ENCODE results near the gene CYP19A1. TPM values are rescaled to one million over a fixed set of nuclear protein-coding genes. Genes with fewer than 3 reads are reported as not detected.

Gene CYP19A1
- total and polyA plus RNA-seq, 4 donors: 0.03 to 124 (median 0.50) TPM; not detected in 1

DNA sequence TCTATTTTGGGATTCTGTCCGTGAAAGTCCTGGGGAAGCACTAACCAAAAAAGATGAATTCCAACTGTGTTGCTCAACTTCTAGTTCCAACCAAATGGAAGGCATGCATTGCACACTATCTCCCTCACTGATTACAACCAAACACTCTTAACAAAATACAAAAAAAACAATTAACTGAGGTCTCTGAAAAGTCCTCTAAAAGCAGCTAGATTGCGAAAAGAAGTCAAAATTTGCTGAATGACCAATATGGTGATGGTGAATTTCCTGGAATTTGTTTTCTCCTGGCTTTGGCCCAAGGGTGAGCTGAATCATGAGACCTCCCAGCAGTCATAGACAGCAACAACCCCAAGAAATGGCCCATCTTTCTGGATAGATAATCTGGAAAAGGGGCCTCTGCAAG, 28.3 kb downstream of the CYP19A1 start:
- DNase-seq (ENCODE audit: low spot score): no peak

DNA sequence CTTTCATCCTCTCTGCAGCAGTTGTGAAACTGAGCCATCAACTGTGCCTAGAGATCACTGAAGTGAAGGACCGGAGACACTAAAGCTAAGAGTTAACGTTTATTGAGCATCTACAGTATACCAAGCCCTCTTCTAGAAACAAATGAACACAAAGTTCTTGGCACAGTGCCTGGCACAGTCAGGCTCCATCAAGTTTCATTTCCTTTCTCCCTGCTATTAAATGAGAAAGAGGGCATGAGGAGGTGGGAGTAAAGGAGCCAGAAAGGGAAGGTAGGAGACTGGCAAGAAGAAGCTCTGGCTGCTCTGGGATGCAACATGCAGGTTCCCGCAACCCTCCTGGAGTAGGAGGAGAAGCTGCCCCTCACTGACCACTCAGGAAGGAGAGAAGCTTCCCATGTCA, 30.6 kb downstream of the CYP19A1 start:
- Histone ChIP-seq H3K36me3 (ENCODE audit: control insufficient read depth in 4 of 4, insufficient read depth in 3 of 4, low read depth in 1 of 4, low read length in 3 of 4) (no peaks in the 10 kb centered on the region), H3K4me3 (ENCODE audit: low read depth in 1 of 3, low read length in 3 of 3) (no peak overlapping the region), H3K27ac (ENCODE audit: low read depth in 1 of 2, low read length in 2 of 2) (no peak overlapping the region), H3K9ac (ENCODE audit: low read depth in 1 of 2, low read length in 2 of 2) (no peak overlapping the region), H3K9me3 (ENCODE audit: control insufficient read depth in 4 of 4, low read length in 3 of 4) (no peaks in the 10 kb centered on the region), H3K4me1 (ENCODE audit: control insufficient read depth in 4 of 4, insufficient read depth in 4 of 4, low read length in 3 of 4) (no peaks in the 10 kb centered on the region), H3K27me3 (ENCODE audit: control insufficient read depth in 4 of 4, insufficient read depth in 4 of 4, low read length in 3 of 4) (no peaks in the 10 kb centered on the region)
- WGBS: 83% methylated on average over 3 of the region's 3 CpGs
- no peak for DNase-seq (ENCODE audit: low spot score)
- TF ChIP-seq, protein P1, sequence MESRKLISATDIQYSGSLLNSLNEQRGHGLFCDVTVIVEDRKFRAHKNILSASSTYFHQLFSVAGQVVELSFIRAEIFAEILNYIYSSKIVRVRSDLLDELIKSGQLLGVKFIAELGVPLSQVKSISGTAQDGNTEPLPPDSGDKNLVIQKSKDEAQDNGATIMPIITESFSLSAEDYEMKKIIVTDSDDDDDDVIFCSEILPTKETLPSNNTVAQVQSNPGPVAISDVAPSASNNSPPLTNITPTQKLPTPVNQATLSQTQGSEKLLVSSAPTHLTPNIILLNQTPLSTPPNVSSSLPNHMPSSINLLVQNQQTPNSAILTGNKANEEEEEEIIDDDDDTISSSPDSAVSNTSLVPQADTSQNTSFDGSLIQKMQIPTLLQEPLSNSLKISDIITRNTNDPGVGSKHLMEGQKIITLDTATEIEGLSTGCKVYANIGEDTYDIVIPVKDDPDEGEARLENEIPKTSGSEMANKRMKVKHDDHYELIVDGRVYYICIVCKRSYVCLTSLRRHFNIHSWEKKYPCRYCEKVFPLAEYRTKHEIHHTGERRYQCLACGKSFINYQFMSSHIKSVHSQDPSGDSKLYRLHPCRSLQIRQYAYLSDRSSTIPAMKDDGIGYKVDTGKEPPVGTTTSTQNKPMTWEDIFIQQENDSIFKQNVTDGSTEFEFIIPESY (IDR thresholded peaks at IDR 0.05): no peak
- TF ChIP-seq, protein P2, sequence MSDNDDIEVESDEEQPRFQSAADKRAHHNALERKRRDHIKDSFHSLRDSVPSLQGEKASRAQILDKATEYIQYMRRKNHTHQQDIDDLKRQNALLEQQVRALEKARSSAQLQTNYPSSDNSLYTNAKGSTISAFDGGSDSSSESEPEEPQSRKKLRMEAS (IDR thresholded peaks at IDR 0.05): no peak
- no peak for TF ChIP-seq GABPA (IDR thresholded peaks at IDR 0.05 in 1 of 2, conservative IDR thresholded peaks at IDR 0.05 in 1 of 2)
- TF ChIP-seq HNF4A (conservative IDR thresholded peaks at IDR 0.05): no peak
- no peak for TF ChIP-seq JUND (IDR thresholded peaks at IDR 0.05)
- TF ChIP-seq NR2F2 (IDR thresholded peaks at IDR 0.05): no peak
- TF ChIP-seq YY1 (IDR thresholded peaks at IDR 0.05): no peak
- no peak for TF ChIP-seq RXRA (IDR thresholded peaks at IDR 0.05)

More for the DNA sequence above, 28.3 kb downstream of the CYP19A1 start:
- Histone ChIP-seq H3K4me3 (ENCODE audit: low read depth in 1 of 3, low read length in 3 of 3) (no peak overlapping the region), H3K27ac (ENCODE audit: low read depth in 1 of 2, low read length in 2 of 2) (no peak overlapping the region), H3K9me3 (ENCODE audit: control insufficient read depth in 4 of 4, low read length in 3 of 4) (no peaks in the 10 kb centered on the region), H3K9ac (ENCODE audit: low read depth in 1 of 2, low read length in 2 of 2) (no peak overlapping the region), H3K36me3 (ENCODE audit: control insufficient read depth in 4 of 4, insufficient read depth in 3 of 4, low read depth in 1 of 4, low read length in 3 of 4) (no peaks in the 10 kb centered on the region), H3K27me3 (ENCODE audit: control insufficient read depth in 4 of 4, insufficient read depth in 4 of 4, low read length in 3 of 4) (no peaks in the 10 kb centered on the region), H3K4me1 (ENCODE audit: control insufficient read depth in 4 of 4, insufficient read depth in 4 of 4, low read length in 3 of 4) (no peaks in the 10 kb centered on the region)
- TF ChIP-seq FOXA2 (IDR thresholded peaks at IDR 0.05) (no peak), EGR1 (IDR thresholded peaks at IDR 0.05; ENCODE audit: low read depth in 2 of 2) (no peak), HNF4A (conservative IDR thresholded peaks at IDR 0.05) (no peak), SP1 (IDR thresholded peaks at IDR 0.05) (no peak), RXRA (IDR thresholded peaks at IDR 0.05) (no peak), RAD21 (IDR thresholded peaks at IDR 0.05) (no peak), NR2F2 (IDR thresholded peaks at IDR 0.05) (no peak), TAF1 (conservative IDR thresholded peaks at IDR 0.05) (no peak), FOXA1 (IDR thresholded peaks at IDR 0.05) (no peak), YY1 (IDR thresholded peaks at IDR 0.05) (no peak), GABPA (IDR thresholded peaks at IDR 0.05 in 1 of 2, conservative IDR thresholded peaks at IDR 0.05 in 1 of 2) (no peak), HNF4G (IDR thresholded peaks at IDR 0.05) (no peak), JUND (IDR thresholded peaks at IDR 0.05) (no peak)
- TF ChIP-seq, protein P3, sequence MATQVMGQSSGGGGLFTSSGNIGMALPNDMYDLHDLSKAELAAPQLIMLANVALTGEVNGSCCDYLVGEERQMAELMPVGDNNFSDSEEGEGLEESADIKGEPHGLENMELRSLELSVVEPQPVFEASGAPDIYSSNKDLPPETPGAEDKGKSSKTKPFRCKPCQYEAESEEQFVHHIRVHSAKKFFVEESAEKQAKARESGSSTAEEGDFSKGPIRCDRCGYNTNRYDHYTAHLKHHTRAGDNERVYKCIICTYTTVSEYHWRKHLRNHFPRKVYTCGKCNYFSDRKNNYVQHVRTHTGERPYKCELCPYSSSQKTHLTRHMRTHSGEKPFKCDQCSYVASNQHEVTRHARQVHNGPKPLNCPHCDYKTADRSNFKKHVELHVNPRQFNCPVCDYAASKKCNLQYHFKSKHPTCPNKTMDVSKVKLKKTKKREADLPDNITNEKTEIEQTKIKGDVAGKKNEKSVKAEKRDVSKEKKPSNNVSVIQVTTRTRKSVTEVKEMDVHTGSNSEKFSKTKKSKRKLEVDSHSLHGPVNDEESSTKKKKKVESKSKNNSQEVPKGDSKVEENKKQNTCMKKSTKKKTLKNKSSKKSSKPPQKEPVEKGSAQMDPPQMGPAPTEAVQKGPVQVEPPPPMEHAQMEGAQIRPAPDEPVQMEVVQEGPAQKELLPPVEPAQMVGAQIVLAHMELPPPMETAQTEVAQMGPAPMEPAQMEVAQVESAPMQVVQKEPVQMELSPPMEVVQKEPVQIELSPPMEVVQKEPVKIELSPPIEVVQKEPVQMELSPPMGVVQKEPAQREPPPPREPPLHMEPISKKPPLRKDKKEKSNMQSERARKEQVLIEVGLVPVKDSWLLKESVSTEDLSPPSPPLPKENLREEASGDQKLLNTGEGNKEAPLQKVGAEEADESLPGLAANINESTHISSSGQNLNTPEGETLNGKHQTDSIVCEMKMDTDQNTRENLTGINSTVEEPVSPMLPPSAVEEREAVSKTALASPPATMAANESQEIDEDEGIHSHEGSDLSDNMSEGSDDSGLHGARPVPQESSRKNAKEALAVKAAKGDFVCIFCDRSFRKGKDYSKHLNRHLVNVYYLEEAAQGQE (IDR thresholded peaks at IDR 0.05): no peak
- TF ChIP-seq, protein P4, sequence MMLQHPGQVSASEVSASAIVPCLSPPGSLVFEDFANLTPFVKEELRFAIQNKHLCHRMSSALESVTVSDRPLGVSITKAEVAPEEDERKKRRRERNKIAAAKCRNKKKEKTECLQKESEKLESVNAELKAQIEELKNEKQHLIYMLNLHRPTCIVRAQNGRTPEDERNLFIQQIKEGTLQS (IDR thresholded peaks at IDR 0.05): no peak
- TF ChIP-seq, protein P5, sequence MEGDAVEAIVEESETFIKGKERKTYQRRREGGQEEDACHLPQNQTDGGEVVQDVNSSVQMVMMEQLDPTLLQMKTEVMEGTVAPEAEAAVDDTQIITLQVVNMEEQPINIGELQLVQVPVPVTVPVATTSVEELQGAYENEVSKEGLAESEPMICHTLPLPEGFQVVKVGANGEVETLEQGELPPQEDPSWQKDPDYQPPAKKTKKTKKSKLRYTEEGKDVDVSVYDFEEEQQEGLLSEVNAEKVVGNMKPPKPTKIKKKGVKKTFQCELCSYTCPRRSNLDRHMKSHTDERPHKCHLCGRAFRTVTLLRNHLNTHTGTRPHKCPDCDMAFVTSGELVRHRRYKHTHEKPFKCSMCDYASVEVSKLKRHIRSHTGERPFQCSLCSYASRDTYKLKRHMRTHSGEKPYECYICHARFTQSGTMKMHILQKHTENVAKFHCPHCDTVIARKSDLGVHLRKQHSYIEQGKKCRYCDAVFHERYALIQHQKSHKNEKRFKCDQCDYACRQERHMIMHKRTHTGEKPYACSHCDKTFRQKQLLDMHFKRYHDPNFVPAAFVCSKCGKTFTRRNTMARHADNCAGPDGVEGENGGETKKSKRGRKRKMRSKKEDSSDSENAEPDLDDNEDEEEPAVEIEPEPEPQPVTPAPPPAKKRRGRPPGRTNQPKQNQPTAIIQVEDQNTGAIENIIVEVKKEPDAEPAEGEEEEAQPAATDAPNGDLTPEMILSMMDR (IDR thresholded peaks at IDR 0.05; ENCODE audit: low read depth, low read length, missing input control): no peak
- TF ChIP-seq, protein P1 (IDR thresholded peaks at IDR 0.05): no peak
- 78% methylated on average over 2 of the region's 2 CpGs for WGBS
